Upper lobe of left lung (tissue), 6 donors: ENCODE results near the gene SLC22A17. TPM values are rescaled to one million over a fixed set of nuclear protein-coding genes. Genes with fewer than 3 reads are reported as not detected.
A peak's percentile ranks its signal among the peaks of the same experiment; 100 is the strongest.

Source experiments
- ATAC-seq, 2 donors: fragments of 200-7000 bp; cut with Tn5 transposase; one replicate each; pipeline ENCODE4 v1.9.1; 2022; ENCODE audit warnings: mild to moderate bottlenecking in 2 of 2, moderate library complexity in 2 of 2; ENCODE audit not compliant: low FRiP score in 2 of 2
- DNase-seq, 2 donors: peaks; one replicate each; pipeline ENCODE4 v3.0.0-alpha.2; 2019 to 2020
- H3K27ac ChIP-seq, 4 donors: fragments of 200-600 bp; sonication (generic); one replicate each; pipeline ENCODE4 v1.5.1; 2016 to 2019
- H3K27me3 ChIP-seq, 4 donors: fragments of 200-600 bp; sonication (generic); one replicate each; pipeline ENCODE4 v1.5.1; 2017 to 2019
- H3K36me3 ChIP-seq, 4 donors: fragments of 200-600 bp; sonication (generic); one replicate each; pipeline ENCODE4 v1.5.1; 2016 to 2019
- H3K4me1 ChIP-seq, 4 donors: fragments of 200-600 bp; sonication (generic); one replicate each; pipeline ENCODE4 v1.5.1; 2018 to 2019
- H3K4me3 ChIP-seq, 4 donors: fragments of 200-600 bp; sonication (generic); one replicate each; pipeline ENCODE4 v1.5.1; 2017 to 2019; ENCODE audit warnings: mild to moderate bottlenecking in 2 of 4, moderate library complexity in 1 of 4
- H3K9me3 ChIP-seq, 4 donors: fragments of 200-600 bp; sonication (generic); one replicate each; pipeline ENCODE4 v1.5.1; 2018 to 2019
- CTCF ChIP-seq, 6 experiments: fragments of 450-650 bp in 4 of 6; fragments of 200-600 bp in 2 of 6; sonication (generic) in 2 of 6; IDR thresholded peaks; one replicate each; pipeline ENCODE4 v1.5.1; 2016 to 2019; ENCODE audit warnings: antibody characterized with exemption in 6 of 6
- EP300 ChIP-seq, 4 donors: sonication (generic); formaldehyde crosslinking; IDR thresholded peaks; one replicate each; pipeline ENCODE4 v1.5.1; 2017; ENCODE audit warnings: antibody characterized with exemption in 4 of 4, control low read depth in 2 of 4
- POLR2A ChIP-seq, 4 donors: fragments of 450-650 bp; IDR thresholded peaks; one replicate each; pipeline ENCODE4 v1.5.1; 2016 to 2017; ENCODE audit warnings: antibody characterized with exemption in 4 of 4, mild to moderate bottlenecking in 2 of 4
- POLR2AphosphoS5 ChIP-seq, 2 donors: sonication (generic); formaldehyde crosslinking; IDR thresholded peaks; one replicate each; pipeline ENCODE4 v1.5.1; 2017; ENCODE audit warnings: antibody characterized with exemption in 2 of 2
- WGBS, 2 donors: methylation state at CpG; one replicate each; pipeline ENCODE4 v1.1.5; 2017 to 2018; 5-methylcytosine and 5-hydroxymethylcytosine counted together
- small RNA-seq, 4 donors: library from RNA; depleted of rRNA; stranded (forward); fragments of <200 nt; gene quantifications; one replicate each; pipeline ENCODE3, GENCODE V24; 2016
- total RNA-seq, 6 donors: library from RNA; depleted of rRNA in 4 of 6; stranded (reverse); fragments of >200 nt in 4 of 6; gene quantifications; one replicate each; pipeline versions ENCODE4 v1.1.0 to v1.2.1, GENCODE V29; 2016 to 2021
- donor health status: DM: no; HTN: no; CAD: no; lungs with moderate emphysema.
- donor health status: DM: no; HTN: yes; CAD: no; lungs with severe emphysema.

Gene SLC22A17
- total RNA-seq, 6 donors from 2014 or later, result 5.8 to 16.8 (median 12.4) TPM

- Histone ChIP-seq H3K9me3 (no peaks in the 10 kb centered on the region), H3K27ac (peak overlapping the region in 3 of 4 donors; percentile 3 to 95 (median 91)), H3K36me3 (peaks cover 0 to 9% (median 4%) of the 10 kb centered on the region in 4 donors), H3K4me1 (peaks cover 19 to 32% (median 29%) of the 10 kb centered on the region in 4 donors), H3K27me3 (no peaks in the 10 kb centered on the region), H3K4me3 (no peak overlapping the region)
- ATAC-seq (no peak), DNase-seq (peak in 1 of 2 donors; percentile 31)
- TF ChIP-seq CTCF (IDR thresholded peaks at IDR 0.05) (no peak), EP300 (IDR thresholded peaks at IDR 0.05) (no peak), POLR2A (IDR thresholded peaks at IDR 0.05) (no peak), POLR2AphosphoS5 (IDR thresholded peaks at IDR 0.05) (no peak)
- WGBS, 2 donors, result 76 to 77% methylated on average over 2 of the region's 2 CpGs
Observed at GRCh38 chr14:23299211-23299957, 53.3 kb downstream of the SLC22A17 start.

GRCh38 chr14:23297611-23298277, 54.9 kb downstream of the SLC22A17 start:
- Histone ChIP-seq H3K4me1 (peaks cover 15 to 28% (median 24%) of the 10 kb centered on the region in 4 donors), H3K27ac (no peak overlapping the region), H3K27me3 (no peaks in the 10 kb centered on the region), H3K36me3 (peaks cover 0 to 9% (median 4%) of the 10 kb centered on the region in 4 donors), H3K4me3 (no peak overlapping the region), H3K9me3 (no peaks in the 10 kb centered on the region)
- TF ChIP-seq POLR2AphosphoS5 (IDR thresholded peaks at IDR 0.05) (no peak), POLR2A (IDR thresholded peaks at IDR 0.05) (no peak), CTCF (IDR thresholded peaks at IDR 0.05) (no peak), EP300 (IDR thresholded peaks at IDR 0.05) (no peak)
- DNase-seq (no peak), ATAC-seq (no peak)
- WGBS, 2 donors, result 89 to 96% methylated on average over 7 of the region's 7 CpGs

GRCh38 chr14:23297096-23297495, 55.6 kb downstream of the SLC22A17 start:
- Histone ChIP-seq H3K27ac (no peak overlapping the region), H3K9me3 (no peaks in the 10 kb centered on the region)
- ATAC-seq, result no peak

More at GRCh38 chr14:23297096-23297495, 55.6 kb downstream of the SLC22A17 start:
- no peak for DNase-seq
- TF ChIP-seq EP300 (IDR thresholded peaks at IDR 0.05) (no peak), CTCF (IDR thresholded peaks at IDR 0.05) (no peak), POLR2A (IDR thresholded peaks at IDR 0.05) (no peak), POLR2AphosphoS5 (IDR thresholded peaks at IDR 0.05) (no peak)
- Histone ChIP-seq H3K27me3 (no peaks in the 10 kb centered on the region), H3K36me3 (peaks cover 0 to 9% (median 4%) of the 10 kb centered on the region in 4 donors), H3K4me1 (peaks cover 15 to 26% (median 23%) of the 10 kb centered on the region in 4 donors), H3K4me3 (no peak overlapping the region)
- WGBS, 2 donors, result 87 to 90% methylated on average over 7 of the region's 7 CpGs

Small RNA genes lying within 50 kb of the gene (small RNA-seq; reads per million reads assigned to genes)
- gene MIR208A, result 0 reads per million in 4 donors

Other genes with a start within 250 kb of the SLC22A17 start
- not detected for gene CIROP, start 247.9 kb downstream of the SLC22A17 start, total RNA-seq
- gene CEBPE, start 233.6 kb downstream of the SLC22A17 start, total RNA-seq, result under 1 TPM in 2 of 6 donors, not detected in 4; 0.31 to 0.77 TPM
- 10 to 100 TPM; 30.4 to 58.2 (median 42.0) TPM for gene SLC7A8, start 169.2 kb downstream of the SLC22A17 start, total RNA-seq
- gene RNF212B, start 115.0 kb downstream of the SLC22A17 start, total RNA-seq, result not detected
- gene HOMEZ, start 66.8 kb downstream of the SLC22A17 start, total RNA-seq, result 10 to 100 TPM in 4 of 6 donors, 1 to 10 TPM in 2; 3.9 to 13.7 (median 11.2) TPM
- gene PPP1R3E, start 50.0 kb downstream of the SLC22A17 start, total RNA-seq, result 10 to 100 TPM in 4 of 6 donors, 1 to 10 TPM in 2; 6.7 to 95.3 (median 12.8) TPM
- 10 to 100 TPM; 38.8 to 53.8 (median 47.3) TPM for gene BCL2L2, start 46.1 kb downstream of the SLC22A17 start, total RNA-seq
- 100 to 1,000 TPM in 3 of 6 donors, 10 to 100 TPM in 3; 47.6 to 325 (median 85.7) TPM for gene PABPN1, start 31.4 kb downstream of the SLC22A17 start, total RNA-seq
- 10 to 100 TPM in 3 of 6 donors, 1 to 10 TPM in 3; 4.1 to 18.9 (median 9.3) TPM for gene EFS, start 12.3 kb upstream of the SLC22A17 start, total RNA-seq
- not detected for gene IL25, start 19.9 kb upstream of the SLC22A17 start, total RNA-seq
- gene CMTM5, start 24.2 kb upstream of the SLC22A17 start, total RNA-seq, result 1 to 10 TPM in 3 of 6 donors, under 1 TPM in 1, not detected in 2; 0.47 to 3.1 (median 2.3) TPM
- not detected for gene MYH6, start 55.4 kb upstream of the SLC22A17 start, total RNA-seq
- gene MYH7, start 82.8 kb upstream of the SLC22A17 start, total RNA-seq, result not detected
- gene NGDN, start 116.8 kb upstream of the SLC22A17 start, total RNA-seq, result 10 to 100 TPM; 25.4 to 42.6 (median 35.5) TPM
- gene ZFHX2, start 198.9 kb upstream of the SLC22A17 start, total RNA-seq, result 1 to 10 TPM; 1.7 to 6.3 (median 3.0) TPM
- 10 to 100 TPM; 16.7 to 27.2 (median 20.4) TPM for gene THTPA, start 203.4 kb upstream of the SLC22A17 start, total RNA-seq
- gene AP1G2, start 214.9 kb upstream of the SLC22A17 start, total RNA-seq, result 100 to 1,000 TPM in 5 of 6 donors, 10 to 100 TPM in 1; 73.9 to 418 (median 140) TPM
- 1 to 10 TPM in 5 of 6 donors, under 1 TPM in 1; 0.69 to 6.5 (median 2.5) TPM for gene JPH4, start 225.9 kb upstream of the SLC22A17 start, total RNA-seq